Measurements from ENCODE around the gene MYL12A. TPM values are rescaled to one million over a fixed set of nuclear protein-coding genes. Genes with fewer than 3 reads are reported as not detected.

MYL12A gene
- total RNA-seq, 1 experiment from 2014 or later = 314 TPM

DNA sequence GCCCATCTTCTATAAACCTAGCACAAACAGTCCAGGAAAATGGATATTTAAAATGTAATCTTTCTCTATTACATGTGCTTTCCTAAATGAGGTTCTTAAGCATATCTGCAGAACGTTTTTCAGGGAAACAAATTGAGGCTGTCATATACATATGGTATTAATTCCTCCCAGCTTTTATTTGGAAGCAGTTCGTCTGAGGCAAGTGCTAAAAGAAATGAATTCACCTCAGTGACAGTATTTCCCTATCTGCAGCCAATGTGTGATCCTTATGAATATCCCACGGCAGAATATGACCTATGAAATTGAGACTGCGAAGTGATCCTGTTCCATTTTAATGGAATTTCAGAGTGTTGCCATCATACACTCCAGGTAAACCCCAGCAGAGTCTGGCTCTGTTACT, 34.9 kb upstream of the MYL12A start:
- RAD21 ChIA-PET (ENCODE audit: low non-redundant PET in 1 of 2, low total read pairs in 2 of 2, uncharacterized antibody in 2 of 2, unreplicated experiment in 2 of 2) = no interaction called here
- Histone ChIP-seq H4K20me1 (ENCODE audit: insufficient read depth) (no peaks in the 10 kb centered on the region), H3K4me1 (ENCODE audit: control insufficient read depth in 1 of 2, insufficient read depth in 2 of 2, low read length in 2 of 2) (peaks cover 2 to 19% of the 10 kb centered on the region in 2 experiments; a peak in 3 of 4 replicates), H2AFZ (ENCODE audit: low read depth, low read length, poor library complexity, severe bottlenecking) (no peak overlapping the region), H3K27ac (ENCODE audit: low read depth, low read length) (no peak overlapping the region), H3K36me3 (ENCODE audit: control insufficient read depth in 1 of 2, insufficient read depth in 2 of 2, low read length in 2 of 2) (no peaks in the 10 kb centered on the region), H3K9ac (ENCODE audit: low read length) (no peak overlapping the region), H3K9me3 (ENCODE audit: control insufficient read depth in 1 of 2, insufficient read depth in 1 of 2, low read depth in 1 of 2, low read length in 2 of 2) (no peaks in the 10 kb centered on the region), H3K4me2 (ENCODE audit: low read length) (no peak overlapping the region), H3K4me3 (replicated peaks in 1 of 2; ENCODE audit: low read depth in 1 of 2, low read length in 2 of 2) (no peak overlapping the region), H3K9me2 (ENCODE audit: insufficient read depth) (no peaks in the 10 kb centered on the region), H3K79me2 (ENCODE audit: insufficient read depth, low read length) (no peaks in the 10 kb centered on the region), H3K27me3 (ENCODE audit: insufficient read depth, low read length) (no peaks in the 10 kb centered on the region)
- TF ChIP-seq FOSL1 (IDR thresholded peaks at IDR 0.05; ENCODE audit: low read depth) (no peak), POLR2AphosphoS5 (IDR thresholded peaks at IDR 0.05; ENCODE audit: low read depth, low read length) (no peak)
- TF ChIP-seq, protein P1, sequence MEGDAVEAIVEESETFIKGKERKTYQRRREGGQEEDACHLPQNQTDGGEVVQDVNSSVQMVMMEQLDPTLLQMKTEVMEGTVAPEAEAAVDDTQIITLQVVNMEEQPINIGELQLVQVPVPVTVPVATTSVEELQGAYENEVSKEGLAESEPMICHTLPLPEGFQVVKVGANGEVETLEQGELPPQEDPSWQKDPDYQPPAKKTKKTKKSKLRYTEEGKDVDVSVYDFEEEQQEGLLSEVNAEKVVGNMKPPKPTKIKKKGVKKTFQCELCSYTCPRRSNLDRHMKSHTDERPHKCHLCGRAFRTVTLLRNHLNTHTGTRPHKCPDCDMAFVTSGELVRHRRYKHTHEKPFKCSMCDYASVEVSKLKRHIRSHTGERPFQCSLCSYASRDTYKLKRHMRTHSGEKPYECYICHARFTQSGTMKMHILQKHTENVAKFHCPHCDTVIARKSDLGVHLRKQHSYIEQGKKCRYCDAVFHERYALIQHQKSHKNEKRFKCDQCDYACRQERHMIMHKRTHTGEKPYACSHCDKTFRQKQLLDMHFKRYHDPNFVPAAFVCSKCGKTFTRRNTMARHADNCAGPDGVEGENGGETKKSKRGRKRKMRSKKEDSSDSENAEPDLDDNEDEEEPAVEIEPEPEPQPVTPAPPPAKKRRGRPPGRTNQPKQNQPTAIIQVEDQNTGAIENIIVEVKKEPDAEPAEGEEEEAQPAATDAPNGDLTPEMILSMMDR (IDR thresholded peaks at IDR 0.05 in 2 of 3, conservative IDR thresholded peaks at IDR 0.05 in 1 of 3; ENCODE audit: borderline replicate concordance in 1 of 3, insufficient read depth in 1 of 3, low read depth in 2 of 3, low read length in 2 of 3) = no peak
- TF ChIP-seq, protein P2, sequence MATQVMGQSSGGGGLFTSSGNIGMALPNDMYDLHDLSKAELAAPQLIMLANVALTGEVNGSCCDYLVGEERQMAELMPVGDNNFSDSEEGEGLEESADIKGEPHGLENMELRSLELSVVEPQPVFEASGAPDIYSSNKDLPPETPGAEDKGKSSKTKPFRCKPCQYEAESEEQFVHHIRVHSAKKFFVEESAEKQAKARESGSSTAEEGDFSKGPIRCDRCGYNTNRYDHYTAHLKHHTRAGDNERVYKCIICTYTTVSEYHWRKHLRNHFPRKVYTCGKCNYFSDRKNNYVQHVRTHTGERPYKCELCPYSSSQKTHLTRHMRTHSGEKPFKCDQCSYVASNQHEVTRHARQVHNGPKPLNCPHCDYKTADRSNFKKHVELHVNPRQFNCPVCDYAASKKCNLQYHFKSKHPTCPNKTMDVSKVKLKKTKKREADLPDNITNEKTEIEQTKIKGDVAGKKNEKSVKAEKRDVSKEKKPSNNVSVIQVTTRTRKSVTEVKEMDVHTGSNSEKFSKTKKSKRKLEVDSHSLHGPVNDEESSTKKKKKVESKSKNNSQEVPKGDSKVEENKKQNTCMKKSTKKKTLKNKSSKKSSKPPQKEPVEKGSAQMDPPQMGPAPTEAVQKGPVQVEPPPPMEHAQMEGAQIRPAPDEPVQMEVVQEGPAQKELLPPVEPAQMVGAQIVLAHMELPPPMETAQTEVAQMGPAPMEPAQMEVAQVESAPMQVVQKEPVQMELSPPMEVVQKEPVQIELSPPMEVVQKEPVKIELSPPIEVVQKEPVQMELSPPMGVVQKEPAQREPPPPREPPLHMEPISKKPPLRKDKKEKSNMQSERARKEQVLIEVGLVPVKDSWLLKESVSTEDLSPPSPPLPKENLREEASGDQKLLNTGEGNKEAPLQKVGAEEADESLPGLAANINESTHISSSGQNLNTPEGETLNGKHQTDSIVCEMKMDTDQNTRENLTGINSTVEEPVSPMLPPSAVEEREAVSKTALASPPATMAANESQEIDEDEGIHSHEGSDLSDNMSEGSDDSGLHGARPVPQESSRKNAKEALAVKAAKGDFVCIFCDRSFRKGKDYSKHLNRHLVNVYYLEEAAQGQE (IDR thresholded peaks at IDR 0.05; ENCODE audit: low read depth) = no peak
- TF ChIP-seq, protein P3, sequence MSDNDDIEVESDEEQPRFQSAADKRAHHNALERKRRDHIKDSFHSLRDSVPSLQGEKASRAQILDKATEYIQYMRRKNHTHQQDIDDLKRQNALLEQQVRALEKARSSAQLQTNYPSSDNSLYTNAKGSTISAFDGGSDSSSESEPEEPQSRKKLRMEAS (IDR thresholded peaks at IDR 0.05) = no peak
- BruUV-seq (replicated peaks) = no TSS peak
- intact Hi-C loops (cut with micrococcal nuclease) = no loop called here
- ATAC-seq (no peak), DNase-seq (ENCODE audit: low read depth, low spot score) (no peak)
- POLR2A ChIA-PET = no interaction called here
- CTCF ChIA-PET = no interaction called here

All from HCT116 (cell line).